ENCODE measurements around the gene C1QTNF4.

DNA sequence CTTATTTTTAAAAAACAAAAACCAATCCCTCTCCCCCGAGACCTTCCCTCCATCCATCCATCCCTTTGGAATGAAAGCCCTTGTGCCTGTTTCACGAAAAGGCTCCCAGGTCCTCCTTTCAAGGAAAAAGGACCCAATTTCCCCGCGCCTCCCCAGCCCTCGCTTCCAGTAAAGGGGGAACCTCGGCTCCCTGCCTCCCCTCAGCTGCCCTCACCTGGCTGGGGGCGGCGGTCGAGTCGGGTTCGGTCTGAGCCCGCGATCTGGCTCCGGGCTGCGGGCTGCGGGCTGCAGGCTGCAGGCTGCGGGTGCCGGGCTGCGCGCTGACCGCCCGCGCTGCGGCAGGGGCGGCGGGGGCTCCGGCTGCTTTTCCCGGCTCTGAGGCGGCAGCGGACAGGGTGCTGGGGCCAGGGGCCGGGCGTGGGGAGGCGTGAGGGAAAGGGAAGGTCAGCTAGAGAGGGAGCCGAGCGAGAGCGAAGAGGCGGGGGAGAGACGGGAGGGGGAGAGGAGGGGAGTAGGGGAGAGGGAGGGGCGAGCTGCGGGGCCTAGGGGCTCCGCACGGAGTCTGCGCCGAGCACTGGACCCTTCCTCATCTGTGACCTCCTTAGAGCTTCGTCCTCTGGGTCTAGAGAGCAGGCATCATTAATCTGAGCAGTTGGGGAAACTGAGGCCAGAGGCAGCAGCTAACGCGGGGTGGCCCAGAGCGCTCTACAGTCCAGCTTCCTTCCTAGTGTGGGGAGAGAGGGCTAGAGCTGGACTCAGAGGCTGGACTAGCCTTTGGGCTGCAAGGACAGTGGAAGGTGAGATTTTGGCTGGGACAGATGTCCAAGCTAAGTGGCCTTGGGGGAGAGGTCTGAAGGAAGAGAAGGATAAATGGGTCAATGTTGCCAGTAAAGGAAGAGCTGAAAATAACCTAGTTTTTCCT, at the start of gene C1QTNF4:
- no peak for TF ChIP-seq EZH2 (IDR thresholded peaks at IDR 0.05; ENCODE audit: low read depth)
- TF ChIP-seq, protein P1, sequence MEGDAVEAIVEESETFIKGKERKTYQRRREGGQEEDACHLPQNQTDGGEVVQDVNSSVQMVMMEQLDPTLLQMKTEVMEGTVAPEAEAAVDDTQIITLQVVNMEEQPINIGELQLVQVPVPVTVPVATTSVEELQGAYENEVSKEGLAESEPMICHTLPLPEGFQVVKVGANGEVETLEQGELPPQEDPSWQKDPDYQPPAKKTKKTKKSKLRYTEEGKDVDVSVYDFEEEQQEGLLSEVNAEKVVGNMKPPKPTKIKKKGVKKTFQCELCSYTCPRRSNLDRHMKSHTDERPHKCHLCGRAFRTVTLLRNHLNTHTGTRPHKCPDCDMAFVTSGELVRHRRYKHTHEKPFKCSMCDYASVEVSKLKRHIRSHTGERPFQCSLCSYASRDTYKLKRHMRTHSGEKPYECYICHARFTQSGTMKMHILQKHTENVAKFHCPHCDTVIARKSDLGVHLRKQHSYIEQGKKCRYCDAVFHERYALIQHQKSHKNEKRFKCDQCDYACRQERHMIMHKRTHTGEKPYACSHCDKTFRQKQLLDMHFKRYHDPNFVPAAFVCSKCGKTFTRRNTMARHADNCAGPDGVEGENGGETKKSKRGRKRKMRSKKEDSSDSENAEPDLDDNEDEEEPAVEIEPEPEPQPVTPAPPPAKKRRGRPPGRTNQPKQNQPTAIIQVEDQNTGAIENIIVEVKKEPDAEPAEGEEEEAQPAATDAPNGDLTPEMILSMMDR (conservative IDR thresholded peaks at IDR 0.05): no peak
